Stimulated activated CD4-positive, alpha-beta T cell treated with anti-CD3 and anti-CD28 coated beads, TNF-alpha, amount 100 ng/mL, for 1 hour (primary cell): ENCODE measurements around the gene WSB1.

ENCODE experiments used
- DNase-seq, 3 donors: peaks; one replicate each; pipeline ENCODE4 v3.0.0-alpha.2; 2020; ENCODE audit warnings: low read depth in 3 of 3, low spot score in 1 of 3

WSB1 gene

GRCh38 chr17:27333410-27333980 is 39.6 kb downstream of the WSB1 start:
- no peak for DNase-seq

GRCh38 chr17:27336184-27336583 is 42.3 kb downstream of the WSB1 start:
- DNase-seq = no peak

- DNase-seq = no peak
Observed at GRCh38 chr17:27338536-27338985, 44.6 kb downstream of the WSB1 start.

- DNase-seq = no peak
Observed at GRCh38 chr17:27339198-27339835, 45.4 kb downstream of the WSB1 start.

GRCh38 chr17:27339836-27340550 is 46.1 kb downstream of the WSB1 start:
- no peak for DNase-seq

GRCh38 chr17:27340575-27340974 is 46.7 kb downstream of the WSB1 start:
- no peak for DNase-seq

- no peak for DNase-seq
Observed at GRCh38 chr17:27341041-27341471, 47.1 kb downstream of the WSB1 start.

- DNase-seq = no peak
Observed at GRCh38 chr17:27342059-27342458, 48.1 kb downstream of the WSB1 start.

- no peak for DNase-seq
Observed at GRCh38 chr17:27343294-27343693, 49.4 kb downstream of the WSB1 start.

GRCh38 chr17:27343977-27344607 is 50.2 kb downstream of the WSB1 start:
- no peak for DNase-seq

- no peak for DNase-seq
Observed at GRCh38 chr17:27345141-27345904, 51.4 kb downstream of the WSB1 start.

GRCh38 chr17:27346228-27346899 is 52.5 kb downstream of the WSB1 start:
- DNase-seq = no peak

GRCh38 chr17:27348196-27348595 is 54.3 kb downstream of the WSB1 start:
- no peak for DNase-seq

GRCh38 chr17:27349540-27350021 is 55.7 kb downstream of the WSB1 start:
- no peak for DNase-seq

GRCh38 chr17:27351759-27352158 is 57.8 kb downstream of the WSB1 start:
- DNase-seq = no peak

- no peak for DNase-seq
Observed at GRCh38 chr17:27352448-27353032, 58.6 kb downstream of the WSB1 start.

GRCh38 chr17:27353033-27353460 is 59.1 kb downstream of the WSB1 start:
- no peak for DNase-seq

- peak; percentile 72 to 81 (median 75) for DNase-seq
Observed at GRCh38 chr17:27353461-27354050, 59.6 kb downstream of the WSB1 start.

- no peak for DNase-seq
Observed at GRCh38 chr17:27354051-27354490, 60.2 kb downstream of the WSB1 start.
